HepG2 (cell line): ENCODE data around the gene OR6T1. TPM values are rescaled to one million over a fixed set of nuclear protein-coding genes. Genes with fewer than 3 reads are reported as not detected.

Experiments used
- ATAC-seq: fragments of 200-7000 bp; cut with Tn5 transposase; 3 replicates; pipeline ENCODE4 v1.9.1; 2020; ENCODE audit warnings: mild to moderate bottlenecking, moderate library complexity
- BruUV-seq: library from RNA; stranded (reverse); fragments of 400-500 nt; replicated peaks from 2 replicates; lab custom pipeline; 2021; lab: Mats Ljungman, UMichigan
- CTCF ChIA-PET: fragments of 300-600 bp; formaldehyde crosslinking; extraction: SDS; loops from one replicate; lab custom pipeline; 2021; ENCODE audit warnings: low total read pairs, inconsistent platforms, low intra/inter-chr PET ratio; lab: Yijun Ruan, JAX
- POLR2A ChIA-PET: fragments of 350-600 bp; sonication (Branson Sonifier 250); formaldehyde crosslinking; loops from one replicate; lab custom pipeline; 2020; ENCODE audit warnings: antibody characterized with exemption, inconsistent platforms; lab: Yijun Ruan, JAX
- DNase-seq: peaks from one replicate; pipeline ENCODE4 v3.0.0-alpha.2; 2015; ENCODE audit warnings: low spot score
- FAIRE-seq: peaks from 3 replicates; lab custom pipeline; 2011; peaks lifted over from hg19 to GRCh38; lab: Jason Lieb, UNC
- H2AFZ ChIP-seq: one replicate; pipeline ENCODE4 v1.6.1; 2011; ENCODE audit warnings: low read length, inconsistent platforms
- H3K27ac ChIP-seq: fragments of 300-600 bp; 3 replicates; pipeline ENCODE4 v1.8.0; 2011; ENCODE audit warnings: mixed run types, mild to moderate bottlenecking, mixed read lengths, low read length, inconsistent platforms; ENCODE audit not compliant: insufficient read depth; ENCODE audit errors: extremely low read length
- H3K27me3 ChIP-seq, 2 experiments: fragments of 200-600 bp in 1 of 2; 2 replicates in 1 of 2; 3 replicates in 1 of 2; pipeline versions ENCODE4 v1.6.0 to v1.8.0; 2011; ENCODE audit warnings: low read length in 2 of 2, mild to moderate bottlenecking in 2 of 2, moderate library complexity in 2 of 2, inconsistent platforms in 1 of 2; ENCODE audit not compliant: insufficient read depth in 2 of 2, control insufficient read depth in 1 of 2
- H3K36me3 ChIP-seq, 2 experiments: fragments of 200-600 bp in 1 of 2; replicated peaks in 1 of 2; 2 replicates in 1 of 2; 3 replicates in 1 of 2; pipeline versions ENCODE4 v1.5.1 to v1.8.0; 2011; ENCODE audit warnings: low read length in 2 of 2, inconsistent platforms in 1 of 2; ENCODE audit not compliant: insufficient read depth in 2 of 2, control insufficient read depth in 1 of 2
- H3K4me1 ChIP-seq: 2 replicates; pipeline ENCODE4 v1.5.1; 2012; ENCODE audit warnings: low read length, inconsistent platforms; ENCODE audit not compliant: insufficient read depth
- H3K4me2 ChIP-seq: 2 replicates; pipeline ENCODE4 v1.6.0; 2011; ENCODE audit warnings: low read depth, low read length, inconsistent platforms
- H3K4me3 ChIP-seq, 3 experiments: fragments of 200-600 bp in 1 of 3; sonication (generic), shearing (Covaris generic) in 1 of 3; replicated peaks in 1 of 3; 2 replicates each; pipeline ENCODE4 v1.5.1; 2011 to 2016; ENCODE audit warnings: low read length in 3 of 3, inconsistent platforms in 2 of 3, low read depth in 2 of 3, mild to moderate bottlenecking in 2 of 3, control low read depth in 1 of 3, mixed read lengths in 1 of 3; ENCODE audit not compliant: insufficient read depth in 1 of 3
- H3K79me2 ChIP-seq: one replicate; pipeline ENCODE4 v1.6.1; 2011; ENCODE audit warnings: low read length, inconsistent platforms; ENCODE audit not compliant: insufficient read depth
- H3K9ac ChIP-seq: 2 replicates; pipeline ENCODE4 v1.6.0; 2011; ENCODE audit warnings: mild to moderate bottlenecking, low read depth, low read length, inconsistent platforms; ENCODE audit not compliant: insufficient read depth
- H3K9me3 ChIP-seq: 2 replicates; pipeline ENCODE4 v1.5.1; 2012; ENCODE audit warnings: mild to moderate bottlenecking, low read length
- H4K20me1 ChIP-seq: 2 replicates; pipeline ENCODE4 v1.6.0; 2011; ENCODE audit warnings: inconsistent platforms, mild to moderate bottlenecking, low read length, moderate library complexity; ENCODE audit not compliant: insufficient read depth
- ARNT2 ChIP-seq: sonication (generic); formaldehyde crosslinking; IDR thresholded peaks from 2 replicates; pipeline ENCODE4 v1.8.0; 2022; ENCODE audit warnings: mild to moderate bottlenecking, low read depth, missing genetic modification reagents, moderate library complexity
- BRD4 ChIP-seq: sonication (generic); formaldehyde crosslinking; IDR thresholded peaks from 2 replicates; pipeline ENCODE4 v1.4.0; 2020; ENCODE audit warnings: missing genetic modification reagents
- CCDC6 ChIP-seq: sonication (generic); formaldehyde crosslinking; IDR thresholded peaks from 2 replicates; pipeline ENCODE4 v1.8.1; 2022; ENCODE audit warnings: mild to moderate bottlenecking, missing genetic modification reagents, moderate library complexity
- FOXO1 ChIP-seq: sonication (generic); formaldehyde crosslinking; IDR thresholded peaks from 2 replicates; pipeline ENCODE4 v1.4.0; 2020; ENCODE audit warnings: missing genetic modification reagents
- HMG20B ChIP-seq: conservative IDR thresholded peaks from 2 replicates; pipeline ENCODE4 v1.6.1; 2016; ENCODE audit warnings: missing genetic modification reagents, missing compliant biosample characterization
- IKZF4 ChIP-seq: sonication (generic); formaldehyde crosslinking; IDR thresholded peaks from 2 replicates; pipeline ENCODE4 v1.5.1; 2020; ENCODE audit warnings: borderline replicate concordance, mild to moderate bottlenecking, low read depth, missing genetic modification reagents; ENCODE audit errors: not compliant biosample characterization
- RORA ChIP-seq: sonication (generic); formaldehyde crosslinking; IDR thresholded peaks from 2 replicates; pipeline ENCODE4 v1.5.0; 2020; ENCODE audit warnings: mild to moderate bottlenecking, missing genetic modification reagents, moderate library complexity
- TBX3 ChIP-seq: fragments of 450-650 bp; IDR thresholded peaks from 2 replicates; pipeline ENCODE4 v1.6.1; 2017; ENCODE audit warnings: antibody characterized with exemption, mild to moderate bottlenecking, inconsistent platforms, borderline replicate concordance
- U2AF1 ChIP-seq: fragments of 200-400 bp; formaldehyde crosslinking; optimal IDR thresholded peaks from 2 replicates; pipeline ENCODE3; 2017; ENCODE audit warnings: mild to moderate bottlenecking, low read depth, low read length
- ZNF674 ChIP-seq: sonication (generic); formaldehyde crosslinking; IDR thresholded peaks from 2 replicates; pipeline ENCODE4 v1.5.0; 2020; ENCODE audit warnings: low read depth, mild to moderate bottlenecking, missing genetic modification reagents
- ZNF703 ChIP-seq: sonication (generic); formaldehyde crosslinking; IDR thresholded peaks from 2 replicates; pipeline ENCODE4 v1.5.1; 2020; ENCODE audit warnings: missing genetic modification reagents, mild to moderate bottlenecking, moderate library complexity, borderline replicate concordance
- WGBS: methylation state at CpG from one replicate; pipeline ENCODE4 v1.1.6; 2017; ENCODE audit warnings: low lambda C conversion rate; 5-methylcytosine and 5-hydroxymethylcytosine counted together
- in situ Hi-C: cut with HindIII; loops from 2 replicates; pipeline ENCODE4 v1.10.0; 2017; ENCODE audit warnings: low pct_unique_long_range_greater_than_20kb; ENCODE audit not compliant: extremely low pct_ligation_motif_present
- intact Hi-C: fragments of 100-400 bp; cut with micrococcal nuclease; formaldehyde crosslinking; loops from one replicate; pipeline ENCODE4 v1.10.0; 2022; ENCODE audit not compliant: unreplicated experiment
- polyA plus RNA-seq, 8 experiments: library from polyadenylated mRNA; depleted of rRNA in 3 of 8; stranded (reverse) in 7 of 8; unstranded in 1 of 8; fragments of >200 nt; fragmentation: Illumina TruSeq in 4 of 8; extraction: Trizol in 4 of 8; gene quantifications; 2 replicates each; pipeline versions ENCODE4 v1.2.1 to v1.2.3, GENCODE V29; 2011 to 2016; ENCODE audit warnings: low read depth in 4 of 8, missing spikeins in 1 of 8, mixed read lengths in 1 of 8; ENCODE audit not compliant: insufficient read depth in 1 of 8
- total RNA-seq, 5 experiments: library from RNA; depleted of rRNA; stranded (reverse); fragments of >200 nt; fragmentation: Illumina TruSeq; extraction: Trizol; gene quantifications; 2 replicates each; pipeline ENCODE4 v1.2.3, GENCODE V29; 2016; ENCODE audit warnings: low read depth in 1 of 5
- TF ChIP-seq, protein P1 (sequence below): IDR thresholded peaks from 2 replicates; pipeline ENCODE4 v1.6.1; 2016; ENCODE audit warnings: mild to moderate bottlenecking
- TF ChIP-seq, protein P2 (sequence below): sonication (generic); formaldehyde crosslinking; IDR thresholded peaks from 2 replicates; pipeline ENCODE4 v1.4.0; 2020; ENCODE audit warnings: mild to moderate bottlenecking, missing genetic modification reagents

The OR6T1 gene
- total and polyA plus RNA-seq, 2 of the 13 experiments (the other 11 are each of a cell fraction or from before 2014, with no cell fraction given), result not detected

DNA sequence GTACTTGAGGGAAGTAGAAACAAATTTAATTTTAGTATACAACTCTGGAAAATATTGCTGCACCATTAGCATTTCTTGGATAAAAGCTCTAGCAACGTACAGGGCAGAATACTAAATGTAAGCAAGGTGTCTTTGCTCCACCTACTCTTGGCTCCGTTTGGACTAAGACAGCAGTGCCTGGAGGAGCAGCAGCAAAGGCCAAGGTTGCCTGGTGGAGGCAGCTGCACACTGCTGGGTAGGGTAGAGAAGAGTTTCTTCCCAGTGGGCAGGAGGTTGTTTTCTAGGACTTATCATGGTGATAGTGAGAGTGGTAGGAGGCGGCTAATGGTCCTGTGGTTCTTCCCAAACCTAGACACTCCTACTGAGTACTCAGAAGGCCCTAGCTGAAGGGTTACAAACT, 43.8 kb downstream of the OR6T1 start:
- Histone ChIP-seq H3K27ac (no peak overlapping the region), H4K20me1 (no peaks in the 10 kb centered on the region), H3K9me3 (no peaks in the 10 kb centered on the region), H3K79me2 (no peaks in the 10 kb centered on the region), H3K27me3 (no peaks in the 10 kb centered on the region), H3K4me3 (no peak overlapping the region), H3K36me3 (no peaks in the 10 kb centered on the region), H2AFZ (no peak overlapping the region), H3K9ac (no peak overlapping the region), H3K4me1 (no peaks in the 10 kb centered on the region), H3K4me2 (no peak overlapping the region)
- in situ Hi-C loops (no loop called here), intact Hi-C loops (no loop called here)
- WGBS, result 39% methylated on average over 3 of the region's 3 CpGs
- ChIA-PET CTCF (no interaction called here), POLR2A (no interaction called here)
- BruUV-seq, result no TSS peak
- no peak for ATAC-seq
- TF ChIP-seq ARNT2 (CRISPR knock-in tag) (no peak), FOXO1 (no peak), RORA (CRISPR knock-in tag) (no peak), BRD4 (CRISPR knock-in tag) (no peak), CCDC6 (CRISPR knock-in tag) (no peak), HMG20B (CRISPR knock-in tag) (no peak), TBX3 (no peak), IKZF4 (CRISPR knock-in tag) (no peak), U2AF1 (no peak), ZNF703 (CRISPR knock-in tag) (no peak), ZNF674 (CRISPR knock-in tag) (no peak)
- TF ChIP-seq, protein P1, sequence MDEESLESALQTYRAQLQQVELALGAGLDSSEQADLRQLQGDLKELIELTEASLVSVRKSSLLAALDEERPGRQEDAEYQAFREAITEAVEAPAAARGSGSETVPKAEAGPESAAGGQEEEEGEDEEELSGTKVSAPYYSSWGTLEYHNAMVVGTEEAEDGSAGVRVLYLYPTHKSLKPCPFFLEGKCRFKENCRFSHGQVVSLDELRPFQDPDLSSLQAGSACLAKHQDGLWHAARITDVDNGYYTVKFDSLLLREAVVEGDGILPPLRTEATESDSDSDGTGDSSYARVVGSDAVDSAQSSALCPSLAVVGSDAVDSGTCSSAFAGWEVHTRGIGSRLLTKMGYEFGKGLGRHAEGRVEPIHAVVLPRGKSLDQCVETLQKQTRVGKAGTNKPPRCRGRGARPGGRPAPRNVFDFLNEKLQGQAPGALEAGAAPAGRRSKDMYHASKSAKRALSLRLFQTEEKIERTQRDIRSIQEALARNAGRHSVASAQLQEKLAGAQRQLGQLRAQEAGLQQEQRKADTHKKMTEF (CRISPR knock-in tag), result no peak
- TF ChIP-seq, protein P2, sequence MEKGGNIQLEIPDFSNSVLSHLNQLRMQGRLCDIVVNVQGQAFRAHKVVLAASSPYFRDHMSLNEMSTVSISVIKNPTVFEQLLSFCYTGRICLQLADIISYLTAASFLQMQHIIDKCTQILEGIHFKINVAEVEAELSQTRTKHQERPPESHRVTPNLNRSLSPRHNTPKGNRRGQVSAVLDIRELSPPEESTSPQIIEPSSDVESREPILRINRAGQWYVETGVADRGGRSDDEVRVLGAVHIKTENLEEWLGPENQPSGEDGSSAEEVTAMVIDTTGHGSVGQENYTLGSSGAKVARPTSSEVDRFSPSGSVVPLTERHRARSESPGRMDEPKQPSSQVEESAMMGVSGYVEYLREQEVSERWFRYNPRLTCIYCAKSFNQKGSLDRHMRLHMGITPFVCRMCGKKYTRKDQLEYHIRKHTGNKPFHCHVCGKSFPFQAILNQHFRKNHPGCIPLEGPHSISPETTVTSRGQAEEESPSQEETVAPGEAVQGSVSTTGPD (CRISPR knock-in tag), result no peak
- DNase-seq, result no peak
- no peak for FAIRE-seq

Other genes with a start within 250 kb of the OR6T1 start
- gene ZNF202, start 202.2 kb downstream of the OR6T1 start, total RNA-seq (2016; rRNA removed; fragmentation: Illumina TruSeq; extraction: Trizol), result 7.0 and 7.7 TPM in 2 replicates
- 7.9 and 8.9 TPM in 2 replicates for gene ZNF202, start 202.2 kb downstream of the OR6T1 start, polyA plus RNA-seq (2011; rRNA removed)
- not detected in 2 replicates for gene OR6X1, start 189.3 kb downstream of the OR6T1 start, total RNA-seq (2016; rRNA removed; fragmentation: Illumina TruSeq; extraction: Trizol)
- gene OR6X1, start 189.3 kb downstream of the OR6T1 start, polyA plus RNA-seq (2011; rRNA removed), result not detected in 2 replicates
- gene OR6M1, start 137.5 kb downstream of the OR6T1 start, total RNA-seq (2016; rRNA removed; fragmentation: Illumina TruSeq; extraction: Trizol), result not detected in 2 replicates
- gene OR6M1, start 137.5 kb downstream of the OR6T1 start, polyA plus RNA-seq (2011; rRNA removed), result not detected in 2 replicates
- gene TMEM225, start 58.2 kb downstream of the OR6T1 start, total RNA-seq (2016; rRNA removed; fragmentation: Illumina TruSeq; extraction: Trizol), result not detected in 2 replicates
- not detected in 2 replicates for gene TMEM225, start 58.2 kb downstream of the OR6T1 start, polyA plus RNA-seq (2011; rRNA removed)
- gene OR8D4, start 41.7 kb downstream of the OR6T1 start, total RNA-seq (2016; rRNA removed; fragmentation: Illumina TruSeq; extraction: Trizol), result not detected in 2 replicates
- not detected in 2 replicates for gene OR8D4, start 41.7 kb downstream of the OR6T1 start, polyA plus RNA-seq (2011; rRNA removed)
- not detected in 2 replicates for gene OR4D5, start 4.2 kb downstream of the OR6T1 start, total RNA-seq (2016; rRNA removed; fragmentation: Illumina TruSeq; extraction: Trizol)
- gene OR4D5, start 4.2 kb downstream of the OR6T1 start, polyA plus RNA-seq (2011; rRNA removed), result not detected in 2 replicates
- gene OR10S1, start 33.9 kb upstream of the OR6T1 start, total RNA-seq (2016; rRNA removed; fragmentation: Illumina TruSeq; extraction: Trizol), result not detected in 2 replicates
- not detected in 2 replicates for gene OR10S1, start 33.9 kb upstream of the OR6T1 start, polyA plus RNA-seq (2011; rRNA removed)
- gene OR10G6, start 51.3 kb upstream of the OR6T1 start, total RNA-seq (2016; rRNA removed; fragmentation: Illumina TruSeq; extraction: Trizol), result not detected in 2 replicates
- not detected in 2 replicates for gene OR10G6, start 51.3 kb upstream of the OR6T1 start, polyA plus RNA-seq (2011; rRNA removed)
- not detected in 2 replicates for gene OR10G4, start 69.2 kb upstream of the OR6T1 start, total RNA-seq (2016; rRNA removed; fragmentation: Illumina TruSeq; extraction: Trizol)
- not detected in 2 replicates for gene OR10G4, start 69.2 kb upstream of the OR6T1 start, polyA plus RNA-seq (2011; rRNA removed)
- not detected in 2 replicates for gene OR10G9, start 79.2 kb upstream of the OR6T1 start, total RNA-seq (2016; rRNA removed; fragmentation: Illumina TruSeq; extraction: Trizol)
- not detected in 2 replicates for gene OR10G9, start 79.2 kb upstream of the OR6T1 start, polyA plus RNA-seq (2011; rRNA removed)
- gene OR10G8, start 83.0 kb upstream of the OR6T1 start, total RNA-seq (2016; rRNA removed; fragmentation: Illumina TruSeq; extraction: Trizol), result not detected in 2 replicates
- not detected in 2 replicates for gene OR10G8, start 83.0 kb upstream of the OR6T1 start, polyA plus RNA-seq (2011; rRNA removed)
- not detected in 2 replicates for gene OR10G7, start 97.5 kb upstream of the OR6T1 start, total RNA-seq (2016; rRNA removed; fragmentation: Illumina TruSeq; extraction: Trizol)
- not detected in 2 replicates for gene OR10G7, start 97.5 kb upstream of the OR6T1 start, polyA plus RNA-seq (2011; rRNA removed)
- 1.3 and 1.4 TPM in 2 replicates for gene VWA5A, start 171.6 kb upstream of the OR6T1 start, total RNA-seq (2016; rRNA removed; fragmentation: Illumina TruSeq; extraction: Trizol)
- gene VWA5A, start 171.6 kb upstream of the OR6T1 start, polyA plus RNA-seq (2011; rRNA removed), result 1.6 and 1.8 TPM in 2 replicates
- not detected in 2 replicates for gene OR10D3, start 239.5 kb upstream of the OR6T1 start, total RNA-seq (2016; rRNA removed; fragmentation: Illumina TruSeq; extraction: Trizol)
- gene OR10D3, start 239.5 kb upstream of the OR6T1 start, polyA plus RNA-seq (2011; rRNA removed), result not detected in 2 replicates